Tibial nerve (tissue), 3 donors: ENCODE data around the gene HOXB4.

ENCODE experiments used
- EP300 ChIP-seq, 2 donors: sonication (generic); formaldehyde crosslinking; IDR thresholded peaks; one replicate each; pipeline ENCODE4 v1.6.1; 2017; ENCODE audit warnings: antibody characterized with exemption in 2 of 2, mild to moderate bottlenecking in 1 of 2
- POLR2A ChIP-seq, 2 donors: fragments of 450-650 bp; IDR thresholded peaks; one replicate each; pipeline ENCODE4 v1.6.1; 2017; ENCODE audit warnings: antibody characterized with exemption in 2 of 2, mild to moderate bottlenecking in 2 of 2, moderate library complexity in 2 of 2

- TF ChIP-seq EP300 (IDR thresholded peaks at IDR 0.05) (no peak), POLR2A (IDR thresholded peaks at IDR 0.05) (no peak)
Observed at GRCh38 chr17:48546924-48547807, 31.0 kb downstream of the HOXB4 start.
